ENCODE results near the gene LBH.

The LBH gene

GRCh38 chr2:30273574-30273929, 42.2 kb downstream of the LBH start:
- no peak for DNase-seq (ENCODE audit: low read depth)

- no peak for DNase-seq (ENCODE audit: low read depth)
These were observed 43.9 kb downstream of the LBH start for GRCh38 chr2:30275256-30275655.

- no peak for DNase-seq (ENCODE audit: low read depth)
These were observed 45.1 kb downstream of the LBH start for GRCh38 chr2:30276455-30276911.

GRCh38 chr2:30277582-30277981, 46.2 kb downstream of the LBH start:
- no peak for DNase-seq (ENCODE audit: low read depth)

GRCh38 chr2:30278419-30278818, 47.1 kb downstream of the LBH start:
- no peak for DNase-seq (ENCODE audit: low read depth)

- DNase-seq (ENCODE audit: low read depth) = no peak
These were observed 49.5 kb downstream of the LBH start for GRCh38 chr2:30280596-30281434.

- DNase-seq (ENCODE audit: low read depth) = no peak
These were observed 50.7 kb downstream of the LBH start for GRCh38 chr2:30282081-30282480.

- DNase-seq (ENCODE audit: low read depth) = no peak
These were observed 51.4 kb downstream of the LBH start for GRCh38 chr2:30282721-30283120.

GRCh38 chr2:30283931-30284565, 52.7 kb downstream of the LBH start:
- no peak for DNase-seq (ENCODE audit: low read depth)

- DNase-seq (ENCODE audit: low read depth) = no peak
These were observed 54.4 kb downstream of the LBH start for GRCh38 chr2:30285758-30286157.

GRCh38 chr2:30287190-30287840, 56.0 kb downstream of the LBH start:
- DNase-seq (ENCODE audit: low read depth) = no peak

- DNase-seq (ENCODE audit: low read depth) = no peak
These were observed 56.7 kb downstream of the LBH start for GRCh38 chr2:30287857-30288513.

GRCh38 chr2:30288561-30288960, 57.2 kb downstream of the LBH start:
- no peak for DNase-seq (ENCODE audit: low read depth)

GRCh38 chr2:30293303-30293921, 62.1 kb downstream of the LBH start:
- peak; percentile 71 for DNase-seq (ENCODE audit: low read depth)

GRCh38 chr2:30294133-30294532, 62.8 kb downstream of the LBH start:
- no peak for DNase-seq (ENCODE audit: low read depth)

- DNase-seq (ENCODE audit: low read depth) = no peak
These were observed 65.2 kb downstream of the LBH start for GRCh38 chr2:30296496-30296895.

- no peak for DNase-seq (ENCODE audit: low read depth)
These were observed 67.0 kb downstream of the LBH start for GRCh38 chr2:30298302-30298701.

GRCh38 chr2:30300122-30300455, 68.8 kb downstream of the LBH start:
- no peak for DNase-seq (ENCODE audit: low read depth)

- DNase-seq (ENCODE audit: low read depth) = no peak
These were observed 69.3 kb downstream of the LBH start for GRCh38 chr2:30300456-30301221.

GRCh38 chr2:30301551-30301950, 70.2 kb downstream of the LBH start:
- no peak for DNase-seq (ENCODE audit: low read depth)

- DNase-seq (ENCODE audit: low read depth) = no peak
These were observed 71.2 kb downstream of the LBH start for GRCh38 chr2:30302566-30302965.

GRCh38 chr2:30303095-30303494, 71.8 kb downstream of the LBH start:
- no peak for DNase-seq (ENCODE audit: low read depth)

Measured in non-pigmented ciliary epithelial cell (primary cell).